CD4-positive, CD25-positive, alpha-beta regulatory T cell (primary cell): Measurements from ENCODE around the gene EMP3. TPM values are rescaled to one million over a fixed set of nuclear protein-coding genes. Genes with fewer than 3 reads are reported as not detected.

Experiments used
- ATAC-seq, 2 donors: fragments of 150-1000 bp; cut with Tn5 transposase; one replicate each; pipeline ENCODE4 v1.10.0; 2021; ENCODE audit warnings: low read depth in 2 of 2, moderate number of reproducible peaks in 2 of 2, moderate library complexity in 1 of 2
- DNase-seq, 3 donors: peaks; one replicate each; pipeline versions ENCODE4 v3.0.0 to v3.0.0-alpha.2; 2012 to 2022; ENCODE audit warnings: mixed read lengths in 1 of 3
- H3K27ac ChIP-seq: one replicate; pipeline ENCODE4 v1.7.0; 2013; ENCODE audit warnings: mild to moderate bottlenecking, low read length; ENCODE audit not compliant: insufficient read depth, poor library complexity, severe bottlenecking
- H3K27me3 ChIP-seq: one replicate; pipeline ENCODE4 v1.7.0; 2013; ENCODE audit warnings: low read length; ENCODE audit not compliant: control insufficient read depth, insufficient read depth
- H3K36me3 ChIP-seq: one replicate; pipeline ENCODE4 v1.7.0; 2013; ENCODE audit warnings: mild to moderate bottlenecking, low read length, moderate library complexity; ENCODE audit not compliant: control insufficient read depth, insufficient read depth
- H3K4me1 ChIP-seq: 2 replicates; pipeline ENCODE4 v1.7.0; 2013; ENCODE audit warnings: mild to moderate bottlenecking, low read length; ENCODE audit not compliant: insufficient read depth, control insufficient read depth, poor library complexity, severe bottlenecking
- H3K4me3 ChIP-seq: one replicate; pipeline ENCODE4 v1.7.0; 2013; ENCODE audit warnings: low read depth, mild to moderate bottlenecking, low read length, moderate library complexity
- H3K9me3 ChIP-seq, 2 experiments: 1 replicate in 1 of 2; 2 replicates in 1 of 2; pipeline ENCODE4 v1.7.0; 2013; ENCODE audit warnings: low read length in 2 of 2, mild to moderate bottlenecking in 1 of 2, moderate library complexity in 1 of 2; ENCODE audit not compliant: control insufficient read depth in 2 of 2
- H3K27ac Mint-ChIP-seq, 3 donors: one replicate each; pipeline ENCODE4 v1.8.0; 2020 to 2022; ENCODE audit warnings: mild to moderate bottlenecking in 3 of 3, mixed read lengths in 3 of 3, moderate library complexity in 2 of 3
- H3K27me3 Mint-ChIP-seq: one replicate; pipeline ENCODE4 v1.8.0; 2022; ENCODE audit warnings: mild to moderate bottlenecking, mixed read lengths
- H3K36me3 Mint-ChIP-seq: one replicate; pipeline ENCODE4 v1.8.0; 2020; ENCODE audit warnings: mixed read lengths
- H3K4me1 Mint-ChIP-seq, 4 donors: one replicate each; pipeline ENCODE4 v1.8.0; 2020 to 2022; ENCODE audit warnings: mixed read lengths in 4 of 4, mild to moderate bottlenecking in 1 of 4
- H3K4me3 Mint-ChIP-seq, 4 donors: one replicate each; pipeline ENCODE4 v1.8.0; 2020 to 2022; ENCODE audit warnings: mild to moderate bottlenecking in 4 of 4, mixed read lengths in 4 of 4, moderate library complexity in 3 of 4
- H3K9me3 Mint-ChIP-seq, 7 donors: one replicate each; pipeline ENCODE4 v1.8.0; 2020 to 2022; ENCODE audit warnings: mixed read lengths in 7 of 7, mild to moderate bottlenecking in 3 of 7, moderate library complexity in 2 of 7
- polyA plus RNA-seq, 4 donors: library from polyadenylated mRNA; unstranded; fragments of 300-500 nt; fragmentation: Illumina TruSeq; gene quantifications; one replicate each; pipeline ENCODE4 v1.2.3, GENCODE V29; 2021
- total RNA-seq: library from RNA; stranded (reverse); gene quantifications from one replicate; pipeline ENCODE4 v1.2.3, GENCODE V29; 2022

The EMP3 gene
- total and polyA plus RNA-seq, 5 donors from 2014 or later: 290 to 1,327 (median 875) TPM

GRCh38 chr19:48332351-48332661, 7.0 kb downstream of the EMP3 start:
- peaks cover 67% of the 10 kb centered on the region for H3K4me1 ChIP-seq
- ATAC-seq: no peak
- DNase-seq: no peak

GRCh38 chr19:48332662-48333466, 7.5 kb downstream of the EMP3 start:
- DNase-seq (peak; percentile 96 to 100 (median 98)), ATAC-seq (peak; percentile 78 to 80)
- Histone ChIP-seq H3K4me3 (peak overlapping the region; percentile 84), H3K27me3 (no peaks in the 10 kb centered on the region), H3K9me3 (no peaks in the 10 kb centered on the region), H3K36me3 (peaks cover 14% of the 10 kb centered on the region), H3K4me1 (peaks cover 62% of the 10 kb centered on the region), H3K27ac (peak overlapping the region; percentile 98)
- Mint-ChIP-seq H3K27me3 (no peaks in the 10 kb centered on the region), H3K4me3 (peak overlapping the region; percentile 94 to 97 (median 94)), H3K4me1 (peaks cover 9 to 56% (median 35%) of the 10 kb centered on the region in 4 donors), H3K36me3 (peaks cover 22% of the 10 kb centered on the region), H3K9me3 (no peaks in the 10 kb centered on the region), H3K27ac (peak overlapping the region; percentile 97 to 99 (median 98))

More at GRCh38 chr19:48332351-48332661, 7.0 kb downstream of the EMP3 start:
- H3K36me3 Mint-ChIP-seq: peaks cover 22% of the 10 kb centered on the region
- Histone ChIP-seq H3K27me3 (no peaks in the 10 kb centered on the region), H3K27ac (peak overlapping the region; percentile 86), H3K36me3 (peaks cover 18% of the 10 kb centered on the region), H3K4me3 (peak overlapping the region; percentile 76), H3K9me3 (no peaks in the 10 kb centered on the region)
- H3K27me3 Mint-ChIP-seq: no peaks in the 10 kb centered on the region
- no peaks in the 10 kb centered on the region for H3K9me3 Mint-ChIP-seq
- H3K27ac Mint-ChIP-seq: peak overlapping the region; percentile 97 to 99 (median 98)
- peak overlapping the region; percentile 94 to 97 (median 94) for H3K4me3 Mint-ChIP-seq
- H3K4me1 Mint-ChIP-seq: peaks cover 9 to 61% (median 38%) of the 10 kb centered on the region in 4 donors

GRCh38 chr19:48333467-48334384, 8.4 kb downstream of the EMP3 start:
- H3K27ac ChIP-seq: peak overlapping the region; percentile 98
- peaks cover 9 to 50% (median 30%) of the 10 kb centered on the region in 4 donors for H3K4me1 Mint-ChIP-seq
- no peaks in the 10 kb centered on the region for H3K27me3 Mint-ChIP-seq
- peaks cover 10% of the 10 kb centered on the region for H3K36me3 ChIP-seq
- peak overlapping the region; percentile 84 for H3K4me3 ChIP-seq
- peak; percentile 62 to 68 for ATAC-seq
- peak; percentile 88 to 97 (median 93) for DNase-seq
- peaks cover 53% of the 10 kb centered on the region for H3K4me1 ChIP-seq
- no peaks in the 10 kb centered on the region for H3K27me3 ChIP-seq
- H3K9me3 ChIP-seq: no peaks in the 10 kb centered on the region
- H3K9me3 Mint-ChIP-seq: no peaks in the 10 kb centered on the region
- peak overlapping the region; percentile 97 to 99 (median 98) for H3K27ac Mint-ChIP-seq
- H3K36me3 Mint-ChIP-seq: peaks cover 19% of the 10 kb centered on the region
- H3K4me3 Mint-ChIP-seq: peak overlapping the region; percentile 94 to 97 (median 94)

- DNase-seq: no peak
- H3K4me1 ChIP-seq: peaks cover 11% of the 10 kb centered on the region
- no peak overlapping the region for H3K27ac Mint-ChIP-seq
- H3K27ac ChIP-seq: no peak overlapping the region
- no peak overlapping the region for H3K4me3 Mint-ChIP-seq
- no peaks in the 10 kb centered on the region for H3K27me3 ChIP-seq
- peaks cover 2% of the 10 kb centered on the region for H3K36me3 ChIP-seq
- no peaks in the 10 kb centered on the region for H3K27me3 Mint-ChIP-seq
- H3K4me3 ChIP-seq: no peak overlapping the region
- H3K9me3 Mint-ChIP-seq: no peaks in the 10 kb centered on the region
- no peak for ATAC-seq
- peaks cover 9% of the 10 kb centered on the region for H3K36me3 Mint-ChIP-seq
- no peaks in the 10 kb centered on the region for H3K9me3 ChIP-seq
- H3K4me1 Mint-ChIP-seq: peaks cover 0 to 11% (median 6%) of the 10 kb centered on the region in 4 donors
Measured at GRCh38 chr19:48338253-48338755, 13.0 kb downstream of the EMP3 start.

GRCh38 chr19:48338802-48339503, 13.6 kb downstream of the EMP3 start:
- peak overlapping the region in 1 of 3 donors; percentile 38 for H3K27ac Mint-ChIP-seq
- H3K27me3 Mint-ChIP-seq: no peaks in the 10 kb centered on the region
- no peak overlapping the region for H3K4me3 ChIP-seq
- no peak overlapping the region for H3K27ac ChIP-seq
- DNase-seq (no peak), ATAC-seq (no peak)
- peaks cover 2% of the 10 kb centered on the region for H3K36me3 ChIP-seq
- no peaks in the 10 kb centered on the region for H3K9me3 ChIP-seq
- no peak overlapping the region for H3K4me3 Mint-ChIP-seq
- no peaks in the 10 kb centered on the region for H3K9me3 Mint-ChIP-seq
- no peaks in the 10 kb centered on the region for H3K27me3 ChIP-seq
- H3K4me1 Mint-ChIP-seq: peaks cover 0 to 10% (median 6%) of the 10 kb centered on the region in 4 donors
- peaks cover 9% of the 10 kb centered on the region for H3K36me3 Mint-ChIP-seq
- peaks cover 6% of the 10 kb centered on the region for H3K4me1 ChIP-seq

- H3K4me3 ChIP-seq: no peak overlapping the region
- H3K4me1 Mint-ChIP-seq: peaks cover 0 to 2% (median 0%) of the 10 kb centered on the region in 4 donors
- H3K9me3 ChIP-seq: no peaks in the 10 kb centered on the region
- H3K36me3 Mint-ChIP-seq: peaks cover 9% of the 10 kb centered on the region
- no peaks in the 10 kb centered on the region for H3K27me3 ChIP-seq
- H3K4me3 Mint-ChIP-seq: no peak overlapping the region
- H3K4me1 ChIP-seq: no peaks in the 10 kb centered on the region
- no peaks in the 10 kb centered on the region for H3K9me3 Mint-ChIP-seq
- H3K27ac ChIP-seq: no peak overlapping the region
- DNase-seq: no peak
- H3K27me3 Mint-ChIP-seq: no peaks in the 10 kb centered on the region
- ATAC-seq: no peak
- peaks cover 2% of the 10 kb centered on the region for H3K36me3 ChIP-seq
- no peak overlapping the region for H3K27ac Mint-ChIP-seq
Measured at GRCh38 chr19:48340995-48341394, 15.6 kb downstream of the EMP3 start.
